ENCODE results near the gene DUSP9. TPM values are rescaled to one million over a fixed set of nuclear protein-coding genes. Genes with fewer than 3 reads are reported as not detected.

The DUSP9 gene
- total RNA-seq, 3 donors from 2014 or later, result not detected

DNA sequence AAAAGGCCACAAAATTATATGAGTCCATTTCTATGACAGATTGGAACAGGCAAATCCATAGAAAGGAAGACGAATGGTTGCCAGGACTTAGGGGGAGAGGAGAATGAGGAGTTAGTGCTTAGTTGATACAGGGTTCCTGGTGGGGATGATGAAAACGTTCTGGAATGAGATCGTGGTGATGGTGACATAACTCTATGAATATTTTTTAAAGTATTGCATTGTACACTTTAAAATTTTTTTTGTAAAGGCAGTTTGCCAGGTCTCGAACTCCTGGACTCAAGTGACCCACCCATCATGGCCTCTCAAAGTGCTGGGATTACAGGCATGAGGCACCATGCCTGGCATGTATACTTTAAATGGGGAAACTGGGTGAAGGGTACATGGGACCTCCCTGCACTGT is 38.2 kb upstream of the DUSP9 start:
- no peaks in the 10 kb centered on the region for H3K36me3 ChIP-seq (ENCODE audit: low read depth)
- no peak overlapping the region for H3K4me3 ChIP-seq
- intact Hi-C loops (cut with DNase I, micrococcal nuclease), result no loop called here
- H3K4me1 ChIP-seq (ENCODE audit: low read depth), result no peaks in the 10 kb centered on the region
- ATAC-seq (no peak), DNase-seq (no peak)
- no peaks in the 10 kb centered on the region for H3K9me3 ChIP-seq
- TF ChIP-seq, protein P1, sequence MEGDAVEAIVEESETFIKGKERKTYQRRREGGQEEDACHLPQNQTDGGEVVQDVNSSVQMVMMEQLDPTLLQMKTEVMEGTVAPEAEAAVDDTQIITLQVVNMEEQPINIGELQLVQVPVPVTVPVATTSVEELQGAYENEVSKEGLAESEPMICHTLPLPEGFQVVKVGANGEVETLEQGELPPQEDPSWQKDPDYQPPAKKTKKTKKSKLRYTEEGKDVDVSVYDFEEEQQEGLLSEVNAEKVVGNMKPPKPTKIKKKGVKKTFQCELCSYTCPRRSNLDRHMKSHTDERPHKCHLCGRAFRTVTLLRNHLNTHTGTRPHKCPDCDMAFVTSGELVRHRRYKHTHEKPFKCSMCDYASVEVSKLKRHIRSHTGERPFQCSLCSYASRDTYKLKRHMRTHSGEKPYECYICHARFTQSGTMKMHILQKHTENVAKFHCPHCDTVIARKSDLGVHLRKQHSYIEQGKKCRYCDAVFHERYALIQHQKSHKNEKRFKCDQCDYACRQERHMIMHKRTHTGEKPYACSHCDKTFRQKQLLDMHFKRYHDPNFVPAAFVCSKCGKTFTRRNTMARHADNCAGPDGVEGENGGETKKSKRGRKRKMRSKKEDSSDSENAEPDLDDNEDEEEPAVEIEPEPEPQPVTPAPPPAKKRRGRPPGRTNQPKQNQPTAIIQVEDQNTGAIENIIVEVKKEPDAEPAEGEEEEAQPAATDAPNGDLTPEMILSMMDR (IDR thresholded peaks at IDR 0.05), result no peak

DNA sequence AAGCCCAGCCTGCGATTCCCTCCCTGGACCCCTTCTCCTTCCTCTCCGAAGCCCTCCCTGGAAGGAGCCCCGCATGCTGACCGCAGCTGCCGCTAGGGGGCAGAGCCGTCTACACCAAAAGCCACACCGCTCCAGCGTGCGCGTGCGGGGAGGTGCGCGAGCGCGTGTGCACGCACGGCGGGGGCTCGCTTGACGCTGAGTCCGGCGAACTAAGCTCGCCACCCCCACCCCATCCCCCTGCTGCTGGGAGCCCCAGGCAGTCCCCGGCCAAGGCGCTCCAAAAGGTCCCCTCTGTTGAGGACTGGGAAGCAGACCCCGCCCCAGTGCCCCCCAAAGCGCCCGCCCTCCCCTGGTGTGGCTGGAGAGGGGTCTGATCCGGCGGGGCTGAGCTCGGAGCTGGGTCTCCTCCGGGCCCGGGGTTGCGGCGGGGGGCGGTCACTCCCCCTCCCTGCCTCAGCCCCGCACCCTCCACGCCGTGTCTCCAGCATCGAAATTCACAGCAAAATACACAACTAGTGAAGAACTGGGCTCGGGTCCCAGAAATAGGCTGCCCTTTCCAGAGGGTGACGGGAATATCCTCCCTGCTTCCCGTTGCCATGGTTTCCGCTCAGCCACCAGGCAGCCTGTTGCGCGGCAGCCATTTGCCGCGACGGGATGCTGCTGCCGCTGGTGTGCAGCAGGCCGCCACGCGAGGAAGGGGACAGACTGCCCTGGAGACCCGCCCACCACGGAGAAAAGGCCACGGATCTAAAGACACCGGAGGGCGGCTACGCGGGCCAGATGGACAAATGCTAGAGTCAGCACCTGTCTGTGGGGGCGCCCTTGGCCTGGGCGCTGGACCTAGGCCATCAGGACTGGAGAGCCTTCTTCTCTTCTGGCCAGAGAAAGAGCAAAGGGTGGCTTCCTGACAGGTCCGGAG is 36.8 kb upstream of the DUSP9 start:
- Histone ChIP-seq H3K4me1 (ENCODE audit: low read depth) (no peaks in the 10 kb centered on the region), H3K4me3 (no peak overlapping the region), H3K36me3 (ENCODE audit: low read depth) (no peaks in the 10 kb centered on the region), H3K9me3 (no peaks in the 10 kb centered on the region)
- DNase-seq (peak; percentile 74 to 80 (median 78)), ATAC-seq (peak; percentile 91)
- TF ChIP-seq, protein P1 (IDR thresholded peaks at IDR 0.05), result peak; percentile 46
- intact Hi-C loops (cut with DNase I, micrococcal nuclease), result no loop called here

DNA sequence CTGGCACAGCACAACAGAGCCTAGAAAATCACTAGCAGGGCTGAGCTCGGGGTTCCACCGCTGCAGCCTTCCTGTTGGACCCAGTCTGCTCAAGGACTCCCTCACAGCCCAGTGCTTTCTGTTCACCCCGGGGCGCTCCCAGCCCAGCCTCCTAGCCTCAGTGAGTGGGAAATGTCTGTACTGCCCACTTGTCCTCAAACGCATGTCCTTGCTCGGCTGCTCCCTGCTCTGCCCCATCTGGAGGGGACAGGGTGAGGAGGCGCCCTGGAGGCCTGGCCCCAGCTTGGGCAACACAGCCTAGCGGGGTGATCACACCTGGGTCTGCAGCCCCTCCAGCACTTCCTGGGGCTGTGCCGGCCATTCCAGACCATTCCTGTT is 36.2 kb upstream of the DUSP9 start:
- Histone ChIP-seq H3K4me1 (ENCODE audit: low read depth) (no peaks in the 10 kb centered on the region), H3K9me3 (no peaks in the 10 kb centered on the region), H3K36me3 (ENCODE audit: low read depth) (no peaks in the 10 kb centered on the region), H3K4me3 (no peak overlapping the region)
- DNase-seq, result no peak
- ATAC-seq, result peak; percentile 13
- intact Hi-C loops (cut with DNase I, micrococcal nuclease), result no loop called here
- TF ChIP-seq, protein P1 (IDR thresholded peaks at IDR 0.05), result no peak

DNA sequence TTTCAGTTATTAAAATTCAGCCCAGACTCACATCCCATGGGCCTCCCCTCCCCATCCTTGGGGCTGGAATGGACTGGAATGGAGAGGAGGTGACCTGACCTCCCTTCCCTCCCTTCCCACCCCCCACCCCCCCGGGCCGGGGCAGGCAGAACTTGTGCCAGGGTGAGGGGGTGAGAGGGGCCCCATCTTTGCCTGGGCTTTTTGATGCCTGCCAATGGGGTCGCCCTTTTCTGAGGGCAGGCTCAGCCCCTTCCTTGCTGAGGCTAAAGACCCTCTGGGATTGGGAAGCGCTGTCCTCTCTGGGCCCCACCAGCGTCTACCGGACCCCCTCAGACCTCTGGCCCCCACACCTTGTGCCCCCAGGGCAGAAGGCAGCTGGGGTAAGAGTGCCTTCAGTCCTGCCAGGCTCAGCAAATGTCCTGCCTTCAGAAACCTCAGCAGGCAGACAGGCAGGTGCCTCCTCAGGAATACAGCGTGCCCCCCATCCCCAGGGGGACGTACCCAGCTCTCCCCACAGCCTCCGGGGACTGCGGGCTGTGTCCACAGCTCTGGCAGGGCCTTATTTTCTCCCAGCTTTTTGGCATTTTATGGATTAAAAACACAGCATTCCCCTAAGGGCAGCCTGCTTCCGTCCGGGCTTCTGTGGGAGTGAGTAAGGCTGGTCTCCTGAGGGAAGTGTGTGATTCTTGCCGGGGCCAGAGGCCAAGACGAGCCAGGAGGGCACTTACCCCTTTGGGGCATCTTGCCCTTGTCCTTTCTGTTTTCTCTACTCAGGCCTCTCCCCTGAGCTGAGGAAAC is 35.5 kb upstream of the DUSP9 start:
- intact Hi-C loops (cut with DNase I, micrococcal nuclease), result no loop called here
- H3K36me3 ChIP-seq (ENCODE audit: low read depth), result no peaks in the 10 kb centered on the region
- ATAC-seq, result no peak
- H3K9me3 ChIP-seq, result no peaks in the 10 kb centered on the region
- no peaks in the 10 kb centered on the region for H3K4me1 ChIP-seq (ENCODE audit: low read depth)
- TF ChIP-seq, protein P1 (IDR thresholded peaks at IDR 0.05), result no peak
- no peak overlapping the region for H3K4me3 ChIP-seq
- no peak for DNase-seq

DNA sequence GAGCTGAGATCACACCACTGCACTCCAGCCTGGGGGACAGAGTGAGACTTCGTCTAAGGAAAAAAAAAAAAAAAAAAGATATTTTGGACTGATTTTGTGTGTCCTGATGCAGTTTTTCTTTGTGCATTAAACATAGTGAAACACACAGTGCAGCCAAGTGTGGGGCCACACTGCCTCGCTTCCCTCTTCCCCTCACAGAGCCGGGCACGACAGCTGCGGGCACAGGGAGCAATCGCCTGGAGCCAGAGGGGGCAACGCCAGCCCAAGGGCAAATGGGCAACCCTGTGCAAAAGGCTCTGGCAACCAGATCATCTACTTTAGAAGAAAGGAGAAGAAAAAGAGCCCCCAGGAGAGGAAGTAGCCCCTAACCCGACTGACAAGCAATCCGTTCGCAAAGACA is 34.6 kb upstream of the DUSP9 start:
- intact Hi-C loops (cut with DNase I, micrococcal nuclease), result no loop called here
- Histone ChIP-seq H3K4me3 (no peak overlapping the region), H3K9me3 (no peaks in the 10 kb centered on the region), H3K4me1 (ENCODE audit: low read depth) (no peaks in the 10 kb centered on the region), H3K36me3 (ENCODE audit: low read depth) (no peaks in the 10 kb centered on the region)
- TF ChIP-seq, protein P1 (IDR thresholded peaks at IDR 0.05), result no peak
- DNase-seq (no peak), ATAC-seq (no peak)

Data from mucosa of descending colon (tissue), 3 donors.